ENCODE measurements around the gene LYL1. TPM values are rescaled to one million over a fixed set of nuclear protein-coding genes. Genes with fewer than 3 reads are reported as not detected.

The LYL1 gene
- total RNA-seq, 2 donors from 2014 or later, result 3.6 to 4.5 TPM

DNA sequence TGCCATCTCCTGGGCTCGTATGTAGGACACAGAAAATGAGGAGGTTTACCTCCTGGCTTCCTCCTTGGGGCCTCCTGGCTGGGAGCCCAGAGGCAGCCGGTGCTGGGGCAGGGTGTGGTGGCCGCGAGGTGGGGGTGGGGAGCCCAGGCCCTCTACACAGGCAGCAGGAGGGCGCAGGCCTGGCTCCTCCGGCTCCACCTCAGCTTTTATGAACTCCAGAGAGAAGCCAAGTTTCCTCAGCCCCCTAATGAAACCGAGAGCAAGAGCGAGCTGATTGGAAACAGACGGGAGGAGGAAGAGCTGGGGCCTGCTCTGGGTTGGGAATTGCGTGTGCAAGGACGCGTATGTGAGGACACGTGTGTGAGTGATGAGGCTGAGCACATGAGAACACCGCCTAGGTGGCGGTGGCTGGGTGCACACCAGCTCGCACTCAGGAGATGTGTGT is 23.1 kb downstream of the LYL1 start:
- H3K4me3 ChIP-seq, result no peak overlapping the region
- peak overlapping the region; percentile 86 for H3K27ac ChIP-seq
- TF ChIP-seq CTCF (IDR thresholded peaks at IDR 0.05), result no peak
- DNase-seq, result peak; percentile 84
- no peaks in the 10 kb centered on the region for H3K9me3 ChIP-seq
- peaks cover 18% of the 10 kb centered on the region for H3K4me1 ChIP-seq
- intact Hi-C loops (cut with DNase I), result no loop called here
- peak overlapping the region; percentile 61 to 78 for H3K9ac ChIP-seq (ENCODE audit: low read depth in 2 of 2, low read length in 2 of 2)
- H3K27me3 ChIP-seq, result no peaks in the 10 kb centered on the region
- no peaks in the 10 kb centered on the region for H3K36me3 ChIP-seq

DNA sequence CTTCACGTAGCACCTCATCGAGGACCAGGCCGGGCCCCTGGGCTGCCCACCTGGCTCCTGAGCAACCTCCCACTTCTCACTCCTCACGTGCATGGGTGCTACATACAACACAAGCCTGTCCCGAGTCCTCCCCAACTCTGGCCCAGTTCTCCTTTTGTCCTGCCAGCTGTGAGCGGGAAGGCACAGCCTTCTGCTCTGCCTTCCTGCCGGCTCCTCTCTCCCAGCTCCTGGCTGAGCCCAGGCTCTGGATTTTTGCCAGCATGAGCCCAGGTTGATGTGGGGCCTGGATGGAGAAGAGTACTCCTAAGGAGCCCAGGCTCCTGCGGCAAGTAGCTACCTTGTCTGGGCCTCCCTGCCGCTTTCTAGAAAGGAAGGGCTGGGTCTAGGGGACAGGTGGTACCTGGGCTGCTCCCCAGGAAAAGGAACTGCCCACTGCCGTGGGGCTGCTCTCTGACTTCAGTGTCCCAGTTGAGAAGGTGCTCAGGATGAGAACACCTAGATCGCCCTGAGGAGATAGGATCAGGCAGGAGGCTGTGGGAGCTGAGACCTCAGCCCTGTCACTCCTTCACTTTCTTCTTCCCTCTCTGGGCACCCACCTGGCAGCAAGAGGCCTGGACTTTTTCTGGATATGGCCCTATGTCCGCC is 23.6 kb downstream of the LYL1 start:
- Histone ChIP-seq H3K36me3 (no peaks in the 10 kb centered on the region), H3K4me3 (no peak overlapping the region), H3K9me3 (no peaks in the 10 kb centered on the region), H3K27ac (peak overlapping the region; percentile 86), H3K4me1 (peaks cover 18% of the 10 kb centered on the region), H3K9ac (ENCODE audit: low read depth in 2 of 2, low read length in 2 of 2) (peak overlapping the region; percentile 61 to 78), H3K27me3 (no peaks in the 10 kb centered on the region)
- peak; percentile 72 for DNase-seq
- no peak for TF ChIP-seq CTCF (IDR thresholded peaks at IDR 0.05)
- intact Hi-C loops (cut with DNase I), result no loop called here

DNA sequence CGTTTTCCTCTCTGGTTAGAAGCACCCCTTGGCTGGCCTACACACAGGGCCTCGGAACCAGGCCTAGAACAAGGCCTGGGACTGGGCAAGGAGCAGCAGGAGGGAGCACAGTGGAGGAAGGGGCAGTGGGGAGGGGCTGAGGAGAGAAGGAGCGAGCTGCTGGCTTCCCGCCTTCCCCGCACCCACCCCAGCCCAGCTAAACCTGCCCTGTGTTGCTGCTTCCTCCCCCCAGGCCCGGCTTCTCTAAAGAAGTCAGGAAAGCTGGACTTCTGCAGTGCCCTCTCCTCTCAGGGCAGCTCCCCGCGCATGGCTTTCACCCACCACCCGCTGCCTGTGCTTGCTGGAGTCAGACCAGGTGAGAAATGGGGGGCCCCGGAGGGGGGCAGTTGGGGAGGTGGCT is 24.3 kb downstream of the LYL1 start:
- Histone ChIP-seq H3K27ac (peak overlapping the region; percentile 86), H3K9me3 (no peaks in the 10 kb centered on the region), H3K36me3 (no peaks in the 10 kb centered on the region), H3K4me3 (no peak overlapping the region), H3K9ac (ENCODE audit: low read depth in 2 of 2, low read length in 2 of 2) (peak overlapping the region in 1 of 2 donors; percentile 78), H3K4me1 (peaks cover 18% of the 10 kb centered on the region), H3K27me3 (no peaks in the 10 kb centered on the region)
- no peak for DNase-seq
- no peak for TF ChIP-seq CTCF (IDR thresholded peaks at IDR 0.05)
- intact Hi-C loops (cut with DNase I), result no loop called here

DNA sequence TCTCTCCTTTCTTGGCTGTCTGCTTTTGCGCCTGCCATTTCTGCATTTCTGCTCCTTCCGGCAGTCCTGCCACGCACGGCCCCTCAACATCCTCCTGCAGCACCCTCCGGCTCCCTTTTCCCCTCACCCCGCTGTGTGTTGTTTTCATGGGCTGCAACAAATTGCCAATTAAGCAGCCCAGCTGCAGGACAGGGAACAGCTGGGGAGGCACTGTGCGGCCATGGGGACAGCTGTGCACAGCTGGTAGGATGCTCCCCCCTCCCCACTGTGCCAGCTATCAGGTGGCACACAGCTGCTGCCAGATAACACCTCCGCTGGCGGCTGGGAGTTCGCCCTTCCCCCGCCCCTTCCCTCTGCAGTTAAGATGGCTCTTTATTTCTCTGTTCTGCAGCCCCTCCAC is 25.4 kb downstream of the LYL1 start:
- no peak for DNase-seq
- Histone ChIP-seq H3K9ac (ENCODE audit: low read depth in 2 of 2, low read length in 2 of 2) (no peak overlapping the region), H3K27me3 (no peaks in the 10 kb centered on the region), H3K27ac (no peak overlapping the region), H3K4me1 (peaks cover 18% of the 10 kb centered on the region), H3K4me3 (no peak overlapping the region), H3K36me3 (no peaks in the 10 kb centered on the region), H3K9me3 (no peaks in the 10 kb centered on the region)
- intact Hi-C loops (cut with DNase I), result no loop called here
- no peak for TF ChIP-seq CTCF (IDR thresholded peaks at IDR 0.05)

DNA sequence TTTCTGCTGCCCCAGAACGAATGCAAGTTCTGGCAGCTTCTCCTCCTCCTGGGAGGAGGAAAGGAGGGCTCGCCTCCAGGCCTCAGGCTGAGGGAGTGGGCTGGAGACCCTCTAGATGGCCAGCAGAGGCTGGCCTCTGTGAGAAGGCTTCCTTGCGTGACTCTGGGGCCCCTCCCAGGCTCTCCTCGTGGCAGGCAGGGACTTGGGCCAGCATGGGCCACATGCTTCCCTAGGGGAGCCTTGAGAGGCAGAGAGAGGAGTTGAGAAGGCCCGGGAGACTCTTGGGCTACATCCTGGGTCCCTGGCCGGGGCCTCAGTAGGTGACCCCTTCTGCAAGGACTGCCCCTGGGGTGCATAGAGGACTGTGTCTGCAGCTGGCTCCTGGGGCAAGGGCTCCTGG is 25.9 kb downstream of the LYL1 start:
- Histone ChIP-seq H3K9ac (ENCODE audit: low read depth in 2 of 2, low read length in 2 of 2) (peak overlapping the region in 1 of 2 donors; percentile 21), H3K36me3 (no peaks in the 10 kb centered on the region), H3K27me3 (no peaks in the 10 kb centered on the region), H3K27ac (no peak overlapping the region), H3K4me3 (no peak overlapping the region), H3K4me1 (peaks cover 18% of the 10 kb centered on the region), H3K9me3 (no peaks in the 10 kb centered on the region)
- intact Hi-C loops (cut with DNase I), result no loop called here
- TF ChIP-seq CTCF (IDR thresholded peaks at IDR 0.05), result no peak
- no peak for DNase-seq
